ENCODE measurements around the gene COL6A2. TPM values are rescaled to one million over a fixed set of nuclear protein-coding genes. Genes with fewer than 3 reads are reported as not detected.
A peak's percentile ranks its signal among the peaks of the same experiment; 100 is the strongest.

Gene COL6A2
- total and polyA plus RNA-seq, 2 of the 13 experiments (the other 11 are each of a cell fraction or from before 2014, with no cell fraction given) = 0.07 to 0.41 TPM

GRCh38 chr21:46160907-46161632, 63.2 kb downstream of the COL6A2 start (continued):
- TF ChIP-seq MNT (IDR thresholded peaks at IDR 0.05) (no peak), ZBTB33 (CRISPR knock-in tag; IDR thresholded peaks at IDR 0.05) (peak; percentile 60; the same call in 1 of the 2 replicates)

- Histone ChIP-seq H3K27me3 (ENCODE audit: control insufficient read depth in 1 of 2, insufficient read depth in 2 of 2, low read length in 2 of 2) (no peaks in the 10 kb centered on the region), H3K4me2 (ENCODE audit: low read depth, low read length) (no peak overlapping the region), H3K4me1 (ENCODE audit: insufficient read depth, low read length) (peaks cover 13% of the 10 kb centered on the region), H3K79me2 (ENCODE audit: insufficient read depth, low read length) (no peaks in the 10 kb centered on the region), H3K36me3 (replicated peaks in 1 of 2; ENCODE audit: control insufficient read depth in 1 of 2, insufficient read depth in 2 of 2, low read length in 2 of 2) (no peaks in the 10 kb centered on the region), H3K4me3 (replicated peaks in 1 of 3; ENCODE audit: insufficient read depth in 1 of 3, low read depth in 2 of 3, low read length in 3 of 3) (no peak overlapping the region), H3K27ac (ENCODE audit: extremely low read length, insufficient read depth, low read length) (no peak overlapping the region), H3K9me3 (ENCODE audit: low read length) (no peaks in the 10 kb centered on the region), H2AFZ (ENCODE audit: low read length) (no peak overlapping the region), H3K9ac (ENCODE audit: insufficient read depth, low read depth, low read length) (no peak overlapping the region), H4K20me1 (ENCODE audit: insufficient read depth, low read length) (no peaks in the 10 kb centered on the region)
- in situ Hi-C loops (cut with HindIII; ENCODE audit: extremely low pct_ligation_motif_present, low pct_unique_long_range_greater_than_20kb) (no loop called here), intact Hi-C loops (cut with micrococcal nuclease; ENCODE audit: unreplicated experiment) (no loop called here)
- CTCF ChIA-PET (ENCODE audit: low intra/inter-chr PET ratio, low total read pairs) = no interaction called here
- FAIRE-seq = no peak
- ATAC-seq = no peak
- 80% methylated on average over 31 of the region's 72 CpGs for WGBS (ENCODE audit: low lambda C conversion rate)
- no TSS peak for BruUV-seq (replicated peaks)
- DNase-seq (ENCODE audit: low spot score) = no peak
- POLR2A ChIA-PET = no interaction called here
- 0 out of 2 replicates have a peak, but pooled peaks have one; percentile 10 for TF ChIP-seq ZBTB33 (CRISPR knock-in tag; IDR thresholded peaks at IDR 0.05)
- no peak for TF ChIP-seq ZMAT5 (CRISPR knock-in tag; IDR thresholded peaks at IDR 0.05; ENCODE audit: borderline replicate concordance, low read depth)
- no peak for TF ChIP-seq TRIM22 (IDR thresholded peaks at IDR 0.05)
- TF ChIP-seq HOXA3 (CRISPR knock-in tag; IDR thresholded peaks at IDR 0.05) = 0 out of 2 replicates have a peak, but pooled peaks have one; percentile 21
- no peak for TF ChIP-seq PBX3 (CRISPR knock-in tag; IDR thresholded peaks at IDR 0.05; ENCODE audit: borderline replicate concordance)
- TF ChIP-seq KLF6 (CRISPR knock-in tag; IDR thresholded peaks at IDR 0.05) = no peak
Observed at GRCh38 chr21:46161633-46162592, 64.0 kb downstream of the COL6A2 start.
